ENCODE measurements around the gene SH3BGRL2. TPM values are rescaled to one million over a fixed set of nuclear protein-coding genes. Genes with fewer than 3 reads are reported as not detected.
A peak's percentile ranks its signal among the peaks of the same experiment; 100 is the strongest.

SH3BGRL2 gene
- total and polyA plus RNA-seq, 11 donors, result 2.5 to 14.1 (median 5.6) TPM

DNA sequence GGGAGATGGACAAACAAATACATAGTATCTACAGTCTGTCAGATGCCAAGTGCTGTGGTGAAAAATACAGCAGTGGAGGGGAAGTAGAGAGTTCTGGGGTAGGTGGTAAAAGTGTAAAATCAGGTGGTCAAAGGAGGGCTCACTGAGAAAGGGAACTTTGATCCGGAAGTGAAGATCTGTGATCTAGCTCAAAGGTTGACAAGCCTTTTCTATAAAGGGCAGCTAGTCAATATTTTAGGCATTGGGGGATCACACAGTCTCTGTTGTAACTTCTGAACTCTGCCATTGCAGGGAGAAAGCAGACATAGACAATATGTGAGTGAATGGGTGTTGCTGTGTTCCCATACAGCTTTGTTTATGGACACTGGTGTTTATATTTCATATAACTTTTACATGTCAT lies 38.6 kb downstream of the SH3BGRL2 start:
- H3K36me3 ChIP-seq, result peaks cover 0 to 12% (median 0%) of the 10 kb centered on the region in 9 donors
- H3K9me3 ChIP-seq, result no peaks in the 10 kb centered on the region
- H3K27me3 ChIP-seq, result no peaks in the 10 kb centered on the region
- H3K4me1 ChIP-seq, result peaks cover 0 to 31% (median 7%) of the 10 kb centered on the region in 12 donors
- H3K4me3 ChIP-seq, result no peak overlapping the region
- TF ChIP-seq POLR2A (IDR thresholded peaks at IDR 0.05), result no peak
- TF ChIP-seq, protein P1, sequence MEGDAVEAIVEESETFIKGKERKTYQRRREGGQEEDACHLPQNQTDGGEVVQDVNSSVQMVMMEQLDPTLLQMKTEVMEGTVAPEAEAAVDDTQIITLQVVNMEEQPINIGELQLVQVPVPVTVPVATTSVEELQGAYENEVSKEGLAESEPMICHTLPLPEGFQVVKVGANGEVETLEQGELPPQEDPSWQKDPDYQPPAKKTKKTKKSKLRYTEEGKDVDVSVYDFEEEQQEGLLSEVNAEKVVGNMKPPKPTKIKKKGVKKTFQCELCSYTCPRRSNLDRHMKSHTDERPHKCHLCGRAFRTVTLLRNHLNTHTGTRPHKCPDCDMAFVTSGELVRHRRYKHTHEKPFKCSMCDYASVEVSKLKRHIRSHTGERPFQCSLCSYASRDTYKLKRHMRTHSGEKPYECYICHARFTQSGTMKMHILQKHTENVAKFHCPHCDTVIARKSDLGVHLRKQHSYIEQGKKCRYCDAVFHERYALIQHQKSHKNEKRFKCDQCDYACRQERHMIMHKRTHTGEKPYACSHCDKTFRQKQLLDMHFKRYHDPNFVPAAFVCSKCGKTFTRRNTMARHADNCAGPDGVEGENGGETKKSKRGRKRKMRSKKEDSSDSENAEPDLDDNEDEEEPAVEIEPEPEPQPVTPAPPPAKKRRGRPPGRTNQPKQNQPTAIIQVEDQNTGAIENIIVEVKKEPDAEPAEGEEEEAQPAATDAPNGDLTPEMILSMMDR (IDR thresholded peaks at IDR 0.05), result no peak
- no peak for ATAC-seq
- WGBS, 4 donors, result 86 to 100% (median 98%) methylated on average over 1 of the region's 1 CpG
- no peak for DNase-seq
- intact Hi-C loops (cut with DNase I), result loop anchor here in 5 of 10 donors (5.0 to 10.0 kb wide), 3 partner anchors 37 to 97 kb away; partner anchors contain the start of gene SH3BGRL2 (in 2 of the 5)
- no peak overlapping the region for H3K27ac ChIP-seq

DNA sequence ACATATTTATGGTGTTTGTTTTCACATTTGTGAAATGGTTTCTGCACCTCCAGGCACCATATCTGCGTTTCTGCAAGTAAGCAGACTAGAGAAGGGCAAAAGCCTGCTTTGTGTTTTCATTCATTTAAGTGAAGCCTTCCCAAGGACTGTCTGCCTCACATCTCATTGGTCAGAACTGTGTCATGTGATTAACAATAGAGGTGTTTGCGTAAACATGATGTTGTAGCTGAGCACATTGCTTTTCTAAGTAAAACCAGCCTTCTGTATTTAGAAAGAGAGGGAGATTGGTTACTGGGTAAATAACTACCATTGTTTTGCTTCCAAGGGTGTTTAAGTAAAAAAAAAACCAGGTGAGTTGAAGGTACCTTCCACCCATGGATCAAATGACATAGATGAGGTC lies 39.7 kb downstream of the SH3BGRL2 start:
- Histone ChIP-seq H3K4me1 (peaks cover 0 to 27% (median 7%) of the 10 kb centered on the region in 12 donors), H3K27ac (peak overlapping the region in 9 of 12 donors; percentile 2 to 62 (median 41)), H3K36me3 (peaks cover 0 to 16% (median 0%) of the 10 kb centered on the region in 9 donors), H3K4me3 (no peak overlapping the region), H3K27me3 (no peaks in the 10 kb centered on the region), H3K9me3 (peaks cover 0 to 9% (median 0%) of the 10 kb centered on the region in 12 donors)
- DNase-seq, result no peak
- 95 to 97% (median 96%) methylated on average over 2 of the region's 2 CpGs for WGBS, 4 donors
- ATAC-seq, result no peak
- no peak for TF ChIP-seq POLR2A (IDR thresholded peaks at IDR 0.05)
- TF ChIP-seq, protein P1 (IDR thresholded peaks at IDR 0.05), result no peak
- intact Hi-C loops (cut with DNase I), result loop anchor here in 5 of 10 donors (5.0 to 10.0 kb wide), 3 partner anchors 38 to 98 kb away; partner anchors contain the start of gene SH3BGRL2 (in 2 of the 5)

DNA sequence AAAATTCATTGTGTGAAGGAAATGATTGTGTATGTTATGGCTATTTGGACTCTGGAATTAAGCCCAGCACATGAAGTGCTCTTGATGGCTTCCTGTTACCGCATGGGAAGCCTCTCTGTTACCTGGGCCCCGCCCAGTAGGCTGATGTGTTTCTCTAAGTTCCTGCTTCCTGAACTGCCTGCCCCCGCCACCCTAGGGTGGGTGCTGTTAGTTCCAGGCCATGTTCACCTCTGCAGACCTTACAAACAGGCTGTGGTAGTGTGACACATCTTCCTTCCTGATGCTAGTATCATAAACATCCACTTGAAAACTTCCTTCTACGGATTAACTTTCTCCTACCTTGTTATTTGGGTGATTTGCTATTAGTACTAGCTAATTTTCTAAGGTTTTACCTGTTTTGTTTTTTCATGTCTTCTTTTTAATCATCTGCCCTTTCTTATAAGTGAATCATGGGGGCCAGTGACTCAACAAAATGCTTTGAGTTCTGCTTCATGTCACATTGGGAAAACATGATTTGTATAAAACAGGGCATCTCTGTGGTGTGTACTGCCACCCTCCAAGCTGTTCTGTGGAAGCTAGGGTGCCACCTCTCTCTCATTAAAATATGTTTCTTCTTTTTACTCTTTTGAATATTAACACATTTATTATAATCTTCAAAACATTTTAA lies 40.6 kb downstream of the SH3BGRL2 start:
- ATAC-seq, result peak; percentile 73 to 97 (median 80)
- intact Hi-C loops (cut with DNase I), result loop anchor here in 6 of 10 donors (2.0 to 10.0 kb wide), 4 partner anchors 39 to 101 kb away; partner anchors contain the start of gene SH3BGRL2 (in 2 of the 6)
- Histone ChIP-seq H3K9me3 (peaks cover 0 to 9% (median 0%) of the 10 kb centered on the region in 12 donors), H3K36me3 (peaks cover 0 to 16% (median 0%) of the 10 kb centered on the region in 9 donors), H3K4me1 (peaks cover 0 to 21% (median 6%) of the 10 kb centered on the region in 12 donors), H3K27ac (peak overlapping the region in 11 of 12 donors; percentile 7 to 63 (median 51)), H3K4me3 (no peak overlapping the region), H3K27me3 (no peaks in the 10 kb centered on the region)
- peak in 4 of 5 donors; percentile 15 to 57 (median 36) for DNase-seq
- TF ChIP-seq POLR2A (IDR thresholded peaks at IDR 0.05), result no peak
- TF ChIP-seq, protein P1 (IDR thresholded peaks at IDR 0.05), result no peak
- WGBS, 4 donors, result 57 to 63% (median 61%) methylated on average over 4 of the region's 4 CpGs

DNA sequence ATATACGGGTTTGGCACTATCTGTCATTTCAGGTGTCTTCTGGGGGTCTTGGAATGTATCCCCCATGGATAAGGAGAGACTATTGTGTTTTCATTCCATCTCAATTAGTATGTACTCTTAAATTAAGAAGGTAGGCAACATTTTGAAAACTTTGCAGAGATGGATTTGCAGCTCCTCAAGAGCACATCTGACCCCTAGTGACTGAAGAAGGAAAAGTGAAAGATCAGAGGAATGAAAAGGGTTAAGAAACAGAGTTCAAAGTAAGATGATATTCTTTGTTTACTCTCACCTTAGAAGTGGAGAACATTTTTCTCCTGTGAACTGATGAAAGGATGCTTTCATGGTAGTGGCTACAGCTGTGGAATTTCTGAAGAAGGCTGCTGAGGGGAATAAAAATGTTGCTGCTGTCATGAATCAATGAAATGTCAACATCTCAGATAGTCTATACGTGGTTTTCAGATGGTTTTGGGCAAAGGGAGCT lies 41.5 kb downstream of the SH3BGRL2 start:
- 42 to 62% (median 48%) methylated on average over 2 of the region's 2 CpGs for WGBS, 4 donors
- DNase-seq (no peak), ATAC-seq (no peak)
- intact Hi-C loops (cut with DNase I), result loop anchor here in 6 of 10 donors (2.0 to 10.0 kb wide), 4 partner anchors 40 to 102 kb away; partner anchors contain the start of gene SH3BGRL2 (in 2 of the 6)
- Histone ChIP-seq H3K27ac (peak overlapping the region in 3 of 12 donors; percentile 21 to 55 (median 25)), H3K9me3 (peaks cover 0 to 9% (median 0%) of the 10 kb centered on the region in 12 donors), H3K36me3 (peaks cover 0 to 16% (median 0%) of the 10 kb centered on the region in 9 donors), H3K4me3 (no peak overlapping the region), H3K27me3 (no peaks in the 10 kb centered on the region), H3K4me1 (peaks cover 0 to 21% (median 8%) of the 10 kb centered on the region in 12 donors)
- TF ChIP-seq, protein P1 (IDR thresholded peaks at IDR 0.05), result peak; percentile 6 to 61 (median 41)
- no peak for TF ChIP-seq POLR2A (IDR thresholded peaks at IDR 0.05)

Data from heart left ventricle (tissue), 16 donors.